Ascending aorta (tissue), 2 donors: ENCODE measurements around the gene RNF113B. TPM values are rescaled to one million over a fixed set of nuclear protein-coding genes. Genes with fewer than 3 reads are reported as not detected.

Source experiments
- DNase-seq, 2 donors: peaks; one replicate each; pipeline ENCODE4 v3.0.0-alpha.2; 2019; ENCODE audit warnings: low spot score in 2 of 2
- H3K27ac ChIP-seq, 2 donors: fragments of 200-600 bp; sonication (generic); one replicate each; pipeline ENCODE4 v1.5.1; 2016 to 2017; ENCODE audit warnings: mild to moderate bottlenecking in 1 of 2
- H3K27me3 ChIP-seq: fragments of 200-600 bp; sonication (generic); one replicate; pipeline ENCODE4 v1.5.1; 2017
- H3K36me3 ChIP-seq, 2 donors: fragments of 200-600 bp; sonication (generic); one replicate each; pipeline ENCODE4 v1.5.1; 2016
- H3K4me1 ChIP-seq, 2 donors: fragments of 200-600 bp; sonication (generic); one replicate each; pipeline ENCODE4 v1.5.1; 2016 to 2017; ENCODE audit warnings: mild to moderate bottlenecking in 1 of 2
- H3K4me3 ChIP-seq, 2 donors: fragments of 200-600 bp; sonication (generic); one replicate each; pipeline ENCODE4 v1.5.1; 2016 to 2017; ENCODE audit warnings: mild to moderate bottlenecking in 1 of 2
- H3K9me3 ChIP-seq, 2 donors: fragments of 200-600 bp; sonication (generic); one replicate each; pipeline ENCODE4 v1.5.1; 2016
- intact Hi-C: fragments of 100-400 bp; cut with DNase I; formaldehyde crosslinking; loops from one replicate; pipeline ENCODE4 v1.15.1; 2023
- total RNA-seq: library from RNA; depleted of rRNA; stranded (reverse); fragments of >200 nt; gene quantifications from one replicate; pipeline ENCODE4 v1.1.0, GENCODE V29; 2016
- TF ChIP-seq, protein P1 (sequence below), 3 experiments: fragments of 200-600 bp in 2 of 3; fragments of 450-650 bp in 1 of 3; sonication (generic) in 2 of 3; IDR thresholded peaks; one replicate each; pipeline ENCODE4 v1.5.1; 2016 to 2019; ENCODE audit warnings: antibody characterized with exemption in 3 of 3, mild to moderate bottlenecking in 1 of 3, moderate library complexity in 1 of 3

RNF113B gene
- total RNA-seq, 1 donor from 2014 or later: not detected

DNA sequence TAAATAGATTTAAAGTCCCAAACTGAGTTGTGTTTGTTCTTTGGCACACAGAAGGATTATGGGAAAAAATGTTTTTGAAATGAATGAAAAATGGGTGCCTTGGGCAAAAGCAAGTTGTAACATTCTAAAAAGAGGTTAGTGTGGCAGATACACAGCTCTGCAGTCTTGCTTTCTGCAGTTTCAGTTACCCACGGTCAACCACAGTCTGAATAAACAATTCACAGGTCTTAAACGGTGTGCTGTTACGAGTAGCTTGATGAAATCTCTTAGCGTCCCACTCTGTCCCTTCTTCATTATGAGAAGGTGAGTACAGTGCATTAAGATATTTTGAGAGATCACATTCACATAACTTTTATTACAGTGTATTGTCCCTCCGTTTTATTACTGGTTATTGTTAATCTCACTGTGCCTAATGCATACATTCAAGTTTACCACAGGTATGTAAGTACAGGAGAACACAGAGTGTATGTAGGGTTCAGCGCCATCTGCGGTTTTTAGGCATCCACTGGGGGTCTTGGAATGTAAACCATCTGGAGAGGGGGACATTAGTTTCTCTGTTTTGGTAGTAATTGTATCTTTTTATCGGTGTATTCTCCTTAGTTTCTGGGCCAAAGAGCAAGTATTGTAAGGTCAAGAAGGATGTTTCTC, 26.1 kb downstream of the RNF113B start:
- TF ChIP-seq, protein P1, sequence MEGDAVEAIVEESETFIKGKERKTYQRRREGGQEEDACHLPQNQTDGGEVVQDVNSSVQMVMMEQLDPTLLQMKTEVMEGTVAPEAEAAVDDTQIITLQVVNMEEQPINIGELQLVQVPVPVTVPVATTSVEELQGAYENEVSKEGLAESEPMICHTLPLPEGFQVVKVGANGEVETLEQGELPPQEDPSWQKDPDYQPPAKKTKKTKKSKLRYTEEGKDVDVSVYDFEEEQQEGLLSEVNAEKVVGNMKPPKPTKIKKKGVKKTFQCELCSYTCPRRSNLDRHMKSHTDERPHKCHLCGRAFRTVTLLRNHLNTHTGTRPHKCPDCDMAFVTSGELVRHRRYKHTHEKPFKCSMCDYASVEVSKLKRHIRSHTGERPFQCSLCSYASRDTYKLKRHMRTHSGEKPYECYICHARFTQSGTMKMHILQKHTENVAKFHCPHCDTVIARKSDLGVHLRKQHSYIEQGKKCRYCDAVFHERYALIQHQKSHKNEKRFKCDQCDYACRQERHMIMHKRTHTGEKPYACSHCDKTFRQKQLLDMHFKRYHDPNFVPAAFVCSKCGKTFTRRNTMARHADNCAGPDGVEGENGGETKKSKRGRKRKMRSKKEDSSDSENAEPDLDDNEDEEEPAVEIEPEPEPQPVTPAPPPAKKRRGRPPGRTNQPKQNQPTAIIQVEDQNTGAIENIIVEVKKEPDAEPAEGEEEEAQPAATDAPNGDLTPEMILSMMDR (IDR thresholded peaks at IDR 0.05): no peak
- no peaks in the 10 kb centered on the region for H3K36me3 ChIP-seq
- H3K9me3 ChIP-seq: no peaks in the 10 kb centered on the region
- no peaks in the 10 kb centered on the region for H3K27me3 ChIP-seq
- intact Hi-C loops: no loop called here
- no peak overlapping the region for H3K4me3 ChIP-seq
- H3K4me1 ChIP-seq: no peaks in the 10 kb centered on the region
- H3K27ac ChIP-seq: no peak overlapping the region
- no peak for DNase-seq

DNA sequence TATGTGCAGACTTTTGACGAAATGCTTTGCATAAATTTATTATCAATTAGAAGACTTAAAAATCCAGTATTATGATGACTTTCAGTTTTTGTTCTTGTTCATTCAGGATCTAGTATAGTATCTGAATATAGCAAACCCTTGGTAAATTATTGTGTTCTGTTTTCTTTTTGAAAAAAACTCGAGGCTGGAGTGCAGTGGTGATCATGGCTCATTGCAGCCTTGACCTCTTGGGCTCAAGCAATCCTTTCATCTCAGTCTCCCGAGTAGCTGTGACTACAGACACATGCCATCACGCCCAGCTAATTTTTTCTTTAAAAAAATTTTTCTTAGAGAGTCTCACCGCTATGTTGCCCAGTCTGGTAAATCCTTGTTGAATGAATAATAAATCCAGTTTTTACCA, 29.5 kb downstream of the RNF113B start:
- Histone ChIP-seq H3K27me3 (no peaks in the 10 kb centered on the region), H3K36me3 (no peaks in the 10 kb centered on the region), H3K4me1 (peaks cover 1 to 10% of the 10 kb centered on the region in 2 donors), H3K27ac (no peak overlapping the region), H3K4me3 (no peak overlapping the region), H3K9me3 (no peaks in the 10 kb centered on the region)
- no peak for DNase-seq
- TF ChIP-seq, protein P1 (IDR thresholded peaks at IDR 0.05): no peak
- intact Hi-C loops: loop anchor here (10.0 kb wide), 2 partner anchors 173 to 527 kb away; no protein-coding TSS in a partner anchor

DNA sequence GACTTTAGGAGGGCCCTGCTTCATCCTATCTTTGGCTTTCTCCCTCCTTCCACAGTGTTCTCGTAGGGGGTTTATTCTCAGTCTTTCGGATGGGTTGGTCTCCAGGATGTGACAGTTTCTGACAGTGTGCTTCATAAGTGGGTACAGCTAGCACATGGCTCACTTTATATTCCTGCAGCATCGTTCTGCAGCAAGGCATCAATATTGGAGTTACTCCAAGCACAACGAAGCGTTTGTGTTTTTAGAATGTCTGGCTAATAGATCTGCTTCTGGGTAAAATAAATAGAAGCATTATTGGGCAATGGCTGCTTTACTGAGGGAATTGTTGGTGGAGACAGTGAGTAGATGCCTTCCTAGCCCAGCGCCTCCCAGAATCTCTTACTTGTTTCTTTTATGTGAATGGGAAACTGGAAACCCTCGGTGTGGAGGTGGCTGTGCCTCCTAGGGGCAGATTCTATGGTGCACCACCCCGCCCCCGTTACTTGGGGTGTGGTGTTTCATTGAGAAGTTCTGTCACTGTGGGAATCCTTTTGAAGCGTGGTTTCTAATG, 32.2 kb downstream of the RNF113B start:
- no peaks in the 10 kb centered on the region for H3K27me3 ChIP-seq
- intact Hi-C loops: loop anchor here (10.0 kb wide), 2 partner anchors 170 to 530 kb away; no protein-coding TSS in a partner anchor

DNA sequence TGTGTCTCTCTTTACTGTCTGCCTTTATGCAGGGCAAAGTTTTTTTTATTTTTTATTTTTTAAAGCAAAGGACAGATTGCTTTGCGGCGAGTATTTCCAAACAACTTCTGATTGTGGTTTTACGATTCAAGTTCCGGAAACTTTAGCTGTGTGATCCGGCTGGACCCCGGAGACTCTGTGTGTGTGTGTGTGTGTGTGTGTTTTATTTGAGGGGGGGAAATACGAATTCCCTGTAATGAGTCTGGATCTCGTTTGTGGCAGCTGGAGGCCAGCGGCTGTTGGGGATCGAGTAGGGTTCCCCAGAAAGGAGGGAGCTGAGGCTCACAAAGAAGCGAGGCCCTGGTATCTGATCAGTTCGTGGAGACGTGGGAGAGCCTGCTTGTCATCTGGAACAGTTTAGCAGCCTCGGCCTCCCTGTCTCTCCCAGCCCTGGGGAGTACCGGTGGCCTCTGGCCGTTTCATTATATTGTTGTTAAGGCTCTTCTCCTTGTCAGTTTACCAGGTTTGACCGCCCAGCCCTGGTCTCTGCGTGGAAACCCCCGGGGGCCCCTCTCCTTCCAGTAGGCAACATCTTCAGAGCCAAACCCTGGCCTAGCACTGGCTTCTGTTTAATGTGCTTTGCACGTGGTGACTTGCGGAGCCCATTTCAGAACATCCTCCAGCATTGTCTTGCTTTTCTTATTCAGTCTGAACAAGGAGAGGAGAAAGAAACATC, 32.9 kb downstream of the RNF113B start:
- TF ChIP-seq, protein P1 (IDR thresholded peaks at IDR 0.05): no peak

More for the DNA sequence above, 32.2 kb downstream of the RNF113B start:
- H3K9me3 ChIP-seq: no peaks in the 10 kb centered on the region
- DNase-seq: no peak
- TF ChIP-seq, protein P1 (IDR thresholded peaks at IDR 0.05): no peak
- no peak overlapping the region for H3K27ac ChIP-seq
- H3K36me3 ChIP-seq: no peaks in the 10 kb centered on the region
- peak overlapping the region; percentile 73 to 85 for H3K4me3 ChIP-seq
- H3K4me1 ChIP-seq: peaks cover 4 to 10% of the 10 kb centered on the region in 2 donors

DNA sequence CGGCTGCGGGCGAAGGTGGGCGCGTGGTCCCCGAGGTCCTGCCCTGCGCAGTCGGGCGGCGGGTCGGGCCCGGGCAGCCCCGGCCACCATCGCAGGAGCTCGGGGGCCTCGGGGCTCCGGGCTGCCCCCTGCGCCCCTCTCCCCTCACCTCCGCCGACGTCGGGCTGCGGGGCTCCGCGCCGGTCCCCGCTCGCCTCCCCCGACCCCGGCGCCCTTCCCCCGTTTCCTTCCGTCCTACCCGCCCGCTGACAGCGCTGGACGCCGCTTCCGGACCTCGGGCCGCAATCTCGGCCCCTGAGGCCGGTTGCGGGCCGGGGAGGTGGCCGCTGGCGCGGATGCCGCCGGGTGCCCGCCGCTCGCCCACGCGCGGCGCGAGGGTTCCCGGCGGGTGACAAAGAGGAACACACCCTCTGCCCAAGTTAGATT, 33.5 kb downstream of the RNF113B start:
- Histone ChIP-seq H3K36me3 (no peaks in the 10 kb centered on the region), H3K4me1 (peaks cover 4 to 10% of the 10 kb centered on the region in 2 donors), H3K27ac (peak overlapping the region in 1 of 2 donors; percentile 39), H3K27me3 (no peaks in the 10 kb centered on the region), H3K9me3 (no peaks in the 10 kb centered on the region), H3K4me3 (peak overlapping the region; percentile 73 to 85)
- intact Hi-C loops: loop anchor here (10.0 kb wide), 2 partner anchors 169 to 531 kb away; no protein-coding TSS in a partner anchor
- no peak for DNase-seq
- TF ChIP-seq, protein P1 (IDR thresholded peaks at IDR 0.05): no peak

More for the DNA sequence above, 32.9 kb downstream of the RNF113B start:
- no peak overlapping the region for H3K27ac ChIP-seq
- H3K27me3 ChIP-seq: no peaks in the 10 kb centered on the region
- H3K4me3 ChIP-seq: peak overlapping the region; percentile 73 to 85
- peaks cover 4 to 10% of the 10 kb centered on the region in 2 donors for H3K4me1 ChIP-seq
- H3K9me3 ChIP-seq: no peaks in the 10 kb centered on the region
- intact Hi-C loops: loop anchor here (10.0 kb wide), 2 partner anchors 169 to 531 kb away; no protein-coding TSS in a partner anchor
- DNase-seq: no peak
- no peaks in the 10 kb centered on the region for H3K36me3 ChIP-seq
